ENCODE results near the gene NFX1.
A peak's percentile ranks its signal among the peaks of the same experiment; 100 is the strongest.

- TF ChIP-seq, protein P1, sequence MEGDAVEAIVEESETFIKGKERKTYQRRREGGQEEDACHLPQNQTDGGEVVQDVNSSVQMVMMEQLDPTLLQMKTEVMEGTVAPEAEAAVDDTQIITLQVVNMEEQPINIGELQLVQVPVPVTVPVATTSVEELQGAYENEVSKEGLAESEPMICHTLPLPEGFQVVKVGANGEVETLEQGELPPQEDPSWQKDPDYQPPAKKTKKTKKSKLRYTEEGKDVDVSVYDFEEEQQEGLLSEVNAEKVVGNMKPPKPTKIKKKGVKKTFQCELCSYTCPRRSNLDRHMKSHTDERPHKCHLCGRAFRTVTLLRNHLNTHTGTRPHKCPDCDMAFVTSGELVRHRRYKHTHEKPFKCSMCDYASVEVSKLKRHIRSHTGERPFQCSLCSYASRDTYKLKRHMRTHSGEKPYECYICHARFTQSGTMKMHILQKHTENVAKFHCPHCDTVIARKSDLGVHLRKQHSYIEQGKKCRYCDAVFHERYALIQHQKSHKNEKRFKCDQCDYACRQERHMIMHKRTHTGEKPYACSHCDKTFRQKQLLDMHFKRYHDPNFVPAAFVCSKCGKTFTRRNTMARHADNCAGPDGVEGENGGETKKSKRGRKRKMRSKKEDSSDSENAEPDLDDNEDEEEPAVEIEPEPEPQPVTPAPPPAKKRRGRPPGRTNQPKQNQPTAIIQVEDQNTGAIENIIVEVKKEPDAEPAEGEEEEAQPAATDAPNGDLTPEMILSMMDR (IDR thresholded peaks at IDR 0.05): no peak
- TF ChIP-seq POLR2A (IDR thresholded peaks at IDR 0.05) (no peak), POLR2AphosphoS5 (IDR thresholded peaks at IDR 0.05) (peak in 2 of 3 donors; percentile 31 to 53), EP300 (IDR thresholded peaks at IDR 0.05; ENCODE audit: low read depth) (no peak)
These were observed 39.7 kb downstream of the NFX1 start for GRCh38 chr9:33329979-33330378.

All from transverse colon (tissue), 4 donors.